Bone marrow (tissue), 2 donors: ENCODE results near the gene GPRC5D.

Experiments used
- DNase-seq, 2 donors: peaks; one replicate each; lab custom pipeline; 2025; lab: John Stamatoyannopoulos, UW

The GPRC5D gene

GRCh38 chr12:12979731-12980259 is 27.8 kb upstream of the GPRC5D start:
- no peak for DNase-seq

- no peak for DNase-seq
Observed at GRCh38 chr12:12979126-12979525, 27.2 kb upstream of the GPRC5D start.

- DNase-seq = no peak
Observed at GRCh38 chr12:12977231-12977630, 25.3 kb upstream of the GPRC5D start.

- DNase-seq = no peak
Observed at GRCh38 chr12:12976366-12976765, 24.4 kb upstream of the GPRC5D start.

- no peak for DNase-seq
Observed at GRCh38 chr12:12975322-12976077, 23.5 kb upstream of the GPRC5D start.

- DNase-seq = no peak
Observed at GRCh38 chr12:12974211-12974610, 22.2 kb upstream of the GPRC5D start.

GRCh38 chr12:12973019-12973418 is 21.0 kb upstream of the GPRC5D start:
- no peak for DNase-seq

- no peak for DNase-seq
Observed at GRCh38 chr12:12965836-12966235, 13.9 kb upstream of the GPRC5D start.

- DNase-seq = no peak
Observed at GRCh38 chr12:12964255-12964654, 12.3 kb upstream of the GPRC5D start.

GRCh38 chr12:12960639-12961209 is 8.8 kb upstream of the GPRC5D start:
- DNase-seq = no peak

- no peak for DNase-seq
Observed at GRCh38 chr12:12958886-12959285, 6.9 kb upstream of the GPRC5D start.

GRCh38 chr12:12954878-12955625 is 3.1 kb upstream of the GPRC5D start:
- no peak for DNase-seq

- no peak for DNase-seq
Observed at GRCh38 chr12:12954356-12954755, 2.4 kb upstream of the GPRC5D start.

GRCh38 chr12:12951504-12951903 is 466 bp downstream of the GPRC5D start:
- no peak for DNase-seq

- no peak for DNase-seq
Observed at GRCh38 chr12:12947902-12948301, 4.1 kb downstream of the GPRC5D start.

GRCh38 chr12:12946686-12947355 is 5.1 kb downstream of the GPRC5D start:
- no peak for DNase-seq

GRCh38 chr12:12945591-12945990 is 6.4 kb downstream of the GPRC5D start:
- DNase-seq = no peak

GRCh38 chr12:12943586-12944260 is 8.2 kb downstream of the GPRC5D start:
- no peak for DNase-seq

GRCh38 chr12:12941450-12942350 is 10.3 kb downstream of the GPRC5D start:
- no peak for DNase-seq

- DNase-seq = no peak
Observed at GRCh38 chr12:12939888-12940287, 12.1 kb downstream of the GPRC5D start.

- DNase-seq = no peak
Observed at GRCh38 chr12:12938541-12938940, 13.4 kb downstream of the GPRC5D start.
